ENCODE data around the gene TRIM68.

Gene TRIM68

DNA sequence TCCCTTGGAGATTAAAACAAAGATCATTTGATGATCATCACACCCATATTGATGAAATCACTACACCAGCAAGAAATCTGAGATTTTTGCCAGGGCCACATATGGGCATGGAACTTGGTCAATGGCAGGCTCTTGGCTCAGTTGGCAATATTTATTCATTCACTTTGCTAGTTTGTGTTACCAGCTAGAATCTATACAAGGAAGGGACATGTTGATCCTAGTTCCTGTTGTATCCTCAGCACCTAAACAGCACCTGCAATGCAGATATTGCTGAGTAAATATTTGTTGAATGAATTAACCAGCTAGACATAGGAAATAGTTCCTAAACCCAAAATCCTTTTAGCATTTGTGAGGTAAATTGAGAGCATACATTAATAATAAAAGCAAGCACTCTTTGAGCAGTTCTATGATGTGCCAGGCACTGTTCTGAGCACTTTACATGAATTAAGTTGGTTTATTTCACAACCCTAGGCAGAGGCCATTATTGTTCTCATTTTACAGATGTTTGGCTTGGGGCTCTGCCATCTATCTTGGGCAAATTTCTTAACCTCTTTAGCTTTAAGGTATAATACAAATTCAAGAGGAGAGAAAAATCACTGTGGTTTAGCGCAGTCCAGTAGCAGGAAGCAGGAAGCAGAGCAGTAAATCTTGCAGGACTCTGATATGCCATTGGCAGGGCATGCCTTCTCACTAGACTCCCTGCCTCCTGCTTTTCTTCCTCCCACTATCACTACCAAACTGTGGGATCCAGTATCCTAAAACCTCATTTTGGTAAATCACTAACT lies 1.6 kb downstream of the TRIM68 start:
- DNase-seq, result no peak

DNA sequence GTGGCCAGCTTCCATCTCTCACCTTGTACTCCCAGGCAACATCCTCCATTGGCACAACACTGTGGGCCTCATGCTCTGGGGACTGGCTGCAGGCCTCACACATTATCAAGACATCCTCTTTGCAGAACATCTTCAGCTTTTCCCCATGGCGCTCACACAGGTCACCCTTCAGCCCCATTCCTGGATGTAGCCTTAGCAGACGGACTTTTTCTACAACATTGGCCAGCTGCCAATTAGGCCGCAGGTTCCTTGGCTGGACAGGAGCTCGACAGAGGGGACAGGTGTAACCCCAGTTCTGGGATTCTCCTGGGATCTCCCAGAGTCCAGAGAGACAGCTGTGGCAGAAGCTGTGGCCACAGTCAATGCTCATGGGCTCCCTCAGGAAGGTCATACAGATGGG lies 3.0 kb downstream of the TRIM68 start:
- no peak for DNase-seq

DNA sequence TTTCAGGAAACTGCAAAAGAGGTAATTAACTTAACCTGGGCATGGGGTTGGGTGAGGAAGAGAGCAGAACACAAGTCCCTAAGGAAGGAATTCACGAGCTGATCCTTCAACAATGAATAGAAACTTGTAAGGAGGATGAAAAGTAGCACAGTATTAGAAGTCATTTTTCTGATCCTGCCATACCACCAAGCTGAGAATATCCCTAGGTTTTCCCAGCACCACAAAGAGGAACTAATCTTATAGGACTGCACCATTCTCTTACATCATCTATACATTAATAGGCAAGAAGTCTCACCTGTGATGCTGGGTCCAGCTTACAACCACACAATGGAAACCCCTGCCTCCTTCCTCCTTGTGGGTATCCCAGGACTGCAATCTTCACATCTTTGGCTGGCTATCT lies 14.3 kb downstream of the TRIM68 start, which contains the start of gene OR52I1:
OR52I1 (plus strand) TSS at position 301 of the 400 bp plus-strand sequence; CDS start at position 301, 0 bp downstream.
- DNase-seq, result no peak

DNA sequence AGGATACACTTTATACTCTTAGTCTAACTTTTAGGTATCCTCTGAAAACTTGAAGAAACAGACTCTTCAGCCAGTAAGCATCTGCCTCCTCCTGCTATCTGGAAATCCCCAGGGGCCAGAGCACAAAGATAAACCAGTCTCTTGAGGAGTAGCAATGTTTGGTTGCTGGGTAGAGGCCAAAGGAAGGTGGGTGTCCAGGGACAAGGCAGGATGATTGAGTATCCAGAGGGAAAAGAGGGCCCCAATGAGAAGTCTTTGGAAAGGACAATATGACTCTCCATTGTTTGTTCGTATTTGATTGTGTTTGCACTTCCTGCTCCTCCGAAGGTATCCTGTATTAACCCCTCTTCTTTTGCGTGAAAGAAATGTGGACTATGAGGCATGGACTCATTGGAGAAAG lies 19.0 kb downstream of the TRIM68 start:
- no peak for DNase-seq

DNA sequence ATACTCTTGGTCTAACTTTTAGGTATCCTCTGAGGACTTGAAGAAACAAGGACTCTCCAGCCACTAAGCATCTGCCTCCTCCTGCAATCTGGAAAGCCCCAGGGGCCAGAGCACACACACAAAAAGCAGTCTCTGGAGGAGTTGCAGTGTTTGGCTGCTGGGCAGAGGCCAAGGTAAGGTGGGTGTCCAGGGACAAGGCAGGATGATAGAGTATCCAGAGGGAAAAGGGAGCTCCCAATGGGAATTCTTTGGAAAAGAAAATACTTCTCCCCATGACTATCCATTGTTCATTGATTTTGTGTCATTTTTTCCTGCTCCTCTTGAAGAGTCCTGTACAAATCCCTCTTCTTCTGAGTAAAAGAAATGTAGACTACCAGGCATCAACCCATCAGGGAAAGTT lies 26.6 kb downstream of the TRIM68 start, which contains the start of gene OR52I2:
OR52I2 (plus strand) TSS at position 301 of the 400 bp plus-strand sequence.
- DNase-seq, result no peak

DNA sequence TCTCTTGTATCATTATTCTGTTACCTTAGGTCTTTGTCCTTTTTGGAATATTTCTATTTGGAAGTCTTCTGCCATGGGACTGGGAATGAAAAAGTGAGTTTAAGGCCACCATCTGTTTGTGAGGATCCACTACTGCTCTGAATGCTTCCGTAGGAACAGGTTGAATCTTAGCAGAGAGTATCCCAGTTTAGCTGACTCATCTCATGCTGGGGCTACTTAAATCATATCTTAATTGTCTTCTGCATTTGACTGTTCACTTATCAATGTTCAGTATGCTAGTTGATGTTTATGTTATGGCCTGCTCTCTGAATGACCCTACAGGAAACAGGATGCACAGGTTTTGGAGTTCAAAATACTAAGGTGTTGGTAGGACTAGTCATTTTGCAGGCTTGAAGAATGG lies 27.9 kb downstream of the TRIM68 start:
- DNase-seq, result no peak

DNA sequence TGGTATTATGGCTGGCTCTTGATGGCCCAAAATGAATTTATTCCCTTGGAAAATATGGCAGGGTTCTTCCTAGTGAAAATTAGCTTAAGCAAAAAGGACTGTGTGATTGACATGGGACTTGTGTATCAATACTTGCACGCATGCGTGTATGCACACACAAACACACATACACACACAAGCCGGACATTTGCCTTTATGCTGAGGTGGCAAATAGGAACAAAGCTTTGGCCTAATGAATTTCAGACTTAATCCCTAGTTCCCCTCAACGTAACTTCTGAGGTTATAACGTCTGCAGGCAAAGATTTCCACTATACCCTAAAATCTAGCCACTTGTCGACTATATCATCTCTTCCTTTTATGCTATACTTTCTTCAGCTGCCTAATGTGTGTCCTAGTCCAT lies 29.4 kb downstream of the TRIM68 start:
- DNase-seq, result no peak

DNA sequence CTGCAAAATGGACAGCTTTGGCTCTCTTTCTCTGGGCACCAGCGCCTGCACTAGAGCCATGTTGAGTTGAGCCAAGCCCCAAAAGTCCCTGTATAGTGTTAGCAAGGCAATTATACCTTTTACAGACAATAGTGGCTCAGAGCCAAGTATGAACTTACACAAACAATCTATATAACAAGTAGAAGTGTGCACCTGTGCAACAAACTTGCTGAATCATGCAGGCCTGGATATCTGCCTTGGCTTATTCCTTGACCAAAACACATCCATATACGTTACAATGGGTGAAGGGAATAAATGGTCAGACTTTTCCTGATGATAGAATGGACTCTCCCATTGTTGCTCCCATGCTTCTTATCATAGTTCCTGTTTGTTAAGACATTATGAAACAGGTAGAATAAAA lies 30.3 kb downstream of the TRIM68 start:
- DNase-seq, result no peak

DNA sequence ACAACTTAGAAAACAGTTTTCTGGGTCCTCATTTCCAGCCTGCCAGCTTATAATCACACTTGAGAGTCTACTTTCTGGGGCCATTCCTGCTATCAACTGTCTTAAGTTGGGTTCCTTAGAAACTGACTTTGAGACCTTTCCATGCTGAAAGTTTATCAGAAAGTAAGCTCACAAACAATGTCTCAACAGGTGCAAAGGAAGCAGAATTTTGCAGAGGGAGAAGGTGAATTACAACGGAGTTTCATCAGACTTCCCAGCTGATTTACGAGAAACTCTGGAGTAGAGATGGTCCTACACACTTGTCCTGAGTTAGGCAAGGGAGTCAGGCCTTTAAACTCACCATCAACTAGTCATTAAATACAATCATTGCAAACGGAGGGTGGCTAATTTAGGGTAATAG lies 31.2 kb downstream of the TRIM68 start:
- no peak for DNase-seq

DNA sequence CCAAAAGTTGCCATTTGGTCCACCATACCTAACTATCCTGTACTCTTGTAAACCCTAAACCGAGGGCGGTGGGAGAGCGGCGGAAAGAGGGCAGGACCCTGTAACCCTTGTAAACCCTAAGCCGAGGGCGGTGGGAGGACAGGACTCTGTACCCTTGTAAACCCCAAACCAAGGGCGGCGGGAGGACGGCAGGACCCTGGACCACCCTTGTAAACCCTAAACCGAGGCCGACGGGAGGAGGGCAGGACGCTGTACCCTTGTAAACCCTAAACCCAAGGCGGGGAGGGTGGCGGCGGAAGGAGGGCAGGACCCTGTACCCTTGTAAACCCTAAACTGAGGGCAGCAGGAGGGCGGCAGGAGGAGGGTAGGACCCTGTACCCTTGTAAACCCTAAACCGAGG lies 39.0 kb downstream of the TRIM68 start:
- DNase-seq, result no peak

DNA sequence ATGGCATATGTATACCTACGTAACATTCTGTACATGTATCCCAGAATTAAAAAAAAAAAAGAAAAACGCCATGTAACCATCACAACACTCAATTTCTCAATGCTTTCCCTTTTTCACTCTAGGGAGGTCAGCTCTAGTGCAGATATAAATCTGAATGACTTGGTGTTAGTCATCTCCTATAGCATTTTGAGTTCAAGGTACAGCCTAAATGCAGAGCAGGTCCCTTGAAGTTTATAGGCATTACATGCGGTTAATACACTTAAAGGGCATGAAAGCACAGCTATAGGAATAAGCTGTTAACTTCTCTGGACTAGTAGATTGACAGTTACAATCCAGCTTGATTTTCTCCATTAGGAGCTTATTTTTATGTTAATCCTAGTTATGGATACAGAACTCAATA lies 42.7 kb downstream of the TRIM68 start:
- no peak for DNase-seq

DNA sequence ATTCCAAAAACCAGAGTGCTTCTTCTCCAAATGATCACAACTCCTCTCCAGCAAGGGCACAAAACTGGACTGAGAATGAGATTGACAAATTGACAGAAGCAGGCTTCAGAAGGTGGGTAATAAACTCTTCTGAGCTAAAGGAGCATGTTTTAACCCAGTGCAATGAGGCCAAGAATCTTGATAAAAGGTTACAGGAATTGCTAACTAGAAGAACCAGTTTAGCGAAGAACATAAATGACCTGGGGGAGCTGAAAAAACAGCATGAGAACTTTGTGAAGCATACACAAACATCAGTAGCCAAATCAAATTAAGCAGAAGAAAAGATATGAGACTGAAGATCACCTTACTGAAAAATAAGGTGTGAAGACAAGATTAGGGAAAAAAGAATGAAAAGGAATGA lies 47.6 kb downstream of the TRIM68 start:
- DNase-seq, result no peak

DNA sequence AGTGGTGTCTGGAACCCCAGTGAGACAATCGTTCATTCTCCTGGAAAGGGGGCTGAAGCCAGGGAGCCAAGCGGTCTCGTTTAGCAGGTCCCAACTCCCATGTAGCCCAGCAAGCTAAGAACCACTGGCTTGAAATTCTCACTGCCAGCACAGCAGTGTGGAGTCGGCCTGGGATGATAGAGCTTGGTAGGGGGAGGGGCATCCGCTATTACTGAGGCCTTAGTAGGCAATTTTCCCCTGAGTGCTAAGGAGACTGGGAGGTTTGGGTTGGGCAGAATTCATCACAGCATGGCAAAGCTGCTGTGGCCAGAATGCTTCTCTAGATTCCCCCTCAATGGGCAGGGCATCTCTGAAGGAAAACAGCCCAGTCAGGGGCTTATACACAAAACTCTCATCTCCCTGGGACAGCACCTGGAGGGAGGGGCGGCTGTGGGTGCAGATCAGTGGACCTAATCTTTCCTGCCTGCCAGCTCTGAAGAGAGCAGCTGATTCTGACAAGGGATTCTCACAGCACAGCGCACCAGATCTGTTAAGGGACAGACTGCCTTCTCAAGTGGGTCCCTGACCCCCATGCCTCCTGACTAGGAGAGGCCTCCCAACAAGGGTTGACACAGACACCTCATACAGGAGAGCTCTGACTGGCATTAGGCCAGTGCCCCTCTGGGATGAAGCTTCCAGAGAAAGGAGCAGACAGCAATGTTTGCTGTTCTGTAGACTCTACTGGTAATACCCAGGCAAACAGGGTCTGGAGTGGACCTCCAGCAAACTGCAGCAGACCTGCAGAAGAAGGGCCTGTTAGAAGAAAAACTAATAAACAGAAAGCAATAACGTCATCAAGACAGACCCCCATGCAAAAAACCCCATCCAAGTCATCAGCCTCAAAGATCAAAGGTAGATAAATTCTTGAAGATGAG lies 48.2 kb downstream of the TRIM68 start:
- no peak for DNase-seq

DNA sequence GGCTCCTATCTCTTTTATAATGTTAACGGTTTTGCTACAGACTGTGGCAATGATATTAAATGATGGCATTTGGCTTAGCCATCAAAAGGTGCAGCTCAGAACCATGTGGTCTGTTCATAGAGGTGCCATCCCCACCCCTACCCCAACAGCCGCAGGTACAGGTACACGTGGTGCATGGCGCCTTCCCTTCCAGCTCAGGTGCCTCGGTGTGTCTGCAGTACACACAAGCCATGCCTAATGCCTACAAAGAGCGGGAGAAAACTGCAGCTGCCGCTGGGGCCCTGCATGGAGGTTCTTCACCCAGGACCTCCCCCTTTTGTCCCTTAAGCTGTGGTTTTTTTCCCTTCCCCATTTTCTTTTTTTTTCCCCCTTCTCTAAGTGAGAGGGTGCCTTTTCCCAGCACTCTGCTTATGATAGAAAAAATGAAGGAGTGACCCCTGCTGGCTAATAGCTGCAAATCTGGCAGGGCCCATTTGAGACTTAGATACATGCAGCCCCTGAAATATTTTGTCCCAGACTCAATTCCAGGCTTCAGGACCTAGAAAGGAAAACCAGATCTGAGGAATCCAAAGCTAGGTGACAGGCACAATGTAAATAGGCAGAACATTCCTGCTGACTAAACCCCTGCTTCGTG lies 56.6 kb downstream of the TRIM68 start:
- peak; percentile 4 for DNase-seq

Data from activated CD4-positive, alpha-beta T cell treated with anti-CD3 and anti-CD28 coated beads for 48 hours (primary cell).